Adrenal gland (tissue), 5 donors: ENCODE data around the gene SSR1.

ENCODE experiments used
- POLR2A ChIP-seq, 2 donors: fragments of 450-650 bp; IDR thresholded peaks; one replicate each; pipeline ENCODE4 v1.6.1; 2017; ENCODE audit warnings: antibody characterized with exemption in 2 of 2, mild to moderate bottlenecking in 2 of 2, moderate library complexity in 1 of 2
- TF ChIP-seq, protein P1 (sequence below), 6 experiments: fragments of 450-650 bp in 4 of 6; fragments of 200-600 bp in 2 of 6; sonication (generic) in 1 of 6; IDR thresholded peaks; 1 replicate in 5 of 6; 2 replicates in 1 of 6; pipeline versions ENCODE4 v1.5.1 to v1.8.0; 2016 to 2021; ENCODE audit warnings: antibody characterized with exemption in 6 of 6, mild to moderate bottlenecking in 2 of 6, moderate library complexity in 1 of 6
- donor health status: DM: no; HTN: no; CAD: no.

DNA sequence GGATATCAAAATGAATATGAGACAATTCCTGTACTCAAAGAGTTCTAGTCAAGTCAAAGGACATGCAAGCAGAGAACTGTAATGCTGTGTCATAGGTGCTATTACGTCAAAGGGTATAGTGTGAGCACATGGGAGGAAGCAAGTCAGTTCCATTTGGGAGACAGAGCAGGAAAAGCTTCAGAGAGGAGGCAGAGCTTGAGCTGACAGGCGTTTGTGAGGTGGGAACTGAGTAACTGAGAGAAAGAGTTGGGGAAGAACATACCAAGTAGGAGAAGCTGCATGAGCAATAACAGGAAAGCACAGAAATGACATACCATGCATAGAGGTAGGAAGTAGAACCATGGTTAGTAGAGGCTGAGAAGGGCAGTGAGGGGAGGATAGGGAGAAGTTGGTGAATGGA lies 15.2 kb upstream of the SSR1 start:
- TF ChIP-seq, protein P1, sequence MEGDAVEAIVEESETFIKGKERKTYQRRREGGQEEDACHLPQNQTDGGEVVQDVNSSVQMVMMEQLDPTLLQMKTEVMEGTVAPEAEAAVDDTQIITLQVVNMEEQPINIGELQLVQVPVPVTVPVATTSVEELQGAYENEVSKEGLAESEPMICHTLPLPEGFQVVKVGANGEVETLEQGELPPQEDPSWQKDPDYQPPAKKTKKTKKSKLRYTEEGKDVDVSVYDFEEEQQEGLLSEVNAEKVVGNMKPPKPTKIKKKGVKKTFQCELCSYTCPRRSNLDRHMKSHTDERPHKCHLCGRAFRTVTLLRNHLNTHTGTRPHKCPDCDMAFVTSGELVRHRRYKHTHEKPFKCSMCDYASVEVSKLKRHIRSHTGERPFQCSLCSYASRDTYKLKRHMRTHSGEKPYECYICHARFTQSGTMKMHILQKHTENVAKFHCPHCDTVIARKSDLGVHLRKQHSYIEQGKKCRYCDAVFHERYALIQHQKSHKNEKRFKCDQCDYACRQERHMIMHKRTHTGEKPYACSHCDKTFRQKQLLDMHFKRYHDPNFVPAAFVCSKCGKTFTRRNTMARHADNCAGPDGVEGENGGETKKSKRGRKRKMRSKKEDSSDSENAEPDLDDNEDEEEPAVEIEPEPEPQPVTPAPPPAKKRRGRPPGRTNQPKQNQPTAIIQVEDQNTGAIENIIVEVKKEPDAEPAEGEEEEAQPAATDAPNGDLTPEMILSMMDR (IDR thresholded peaks at IDR 0.05): no peak
- TF ChIP-seq POLR2A (IDR thresholded peaks at IDR 0.05): no peak
